ENCODE measurements around the gene MYO1B. TPM values are rescaled to one million over a fixed set of nuclear protein-coding genes. Genes with fewer than 3 reads are reported as not detected.

The MYO1B gene
- total RNA-seq, 1 donor, result 246 TPM

DNA sequence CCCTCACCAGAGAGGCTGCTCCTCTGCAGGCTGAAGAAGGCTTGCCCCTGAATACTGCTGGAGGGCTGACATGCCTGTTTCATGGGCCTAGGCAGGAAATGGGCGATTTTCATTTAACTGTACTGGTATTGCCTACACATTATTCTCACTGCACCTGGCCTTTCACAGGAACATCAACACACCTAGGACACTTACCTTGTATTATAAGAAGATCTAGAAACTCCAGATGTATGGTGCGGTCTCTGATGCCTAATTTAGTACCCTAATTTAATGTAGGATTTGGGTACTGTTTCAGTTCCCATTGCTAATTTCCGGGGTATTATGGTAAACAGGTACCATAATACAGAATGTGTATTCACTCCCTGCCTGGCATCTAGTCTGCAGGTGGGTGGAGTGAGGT lies 146.0 kb downstream of the MYO1B start:
- Histone ChIP-seq H3K4me1 (ENCODE audit: insufficient read depth, low read length) (peaks cover 20% of the 10 kb centered on the region), H3K36me3 (ENCODE audit: insufficient read depth, low read length) (peaks cover 89% of the 10 kb centered on the region), H4K20me1 (ENCODE audit: insufficient read depth, low read length) (no peaks in the 10 kb centered on the region), H3K9me3 (ENCODE audit: low read depth, low read length) (no peaks in the 10 kb centered on the region), H3K79me2 (ENCODE audit: insufficient read depth, low read length) (peaks cover 6% of the 10 kb centered on the region), H3K4me3 (ENCODE audit: insufficient read depth, low read length) (no peak overlapping the region), H3K27me3 (ENCODE audit: insufficient read depth, low read length) (no peaks in the 10 kb centered on the region), H2AFZ (ENCODE audit: low read length) (no peak overlapping the region), H3K27ac (ENCODE audit: low read depth, low read length) (no peak overlapping the region), H3K4me2 (ENCODE audit: insufficient read depth, low read length) (no peak overlapping the region)
- no peak for DNase-seq (ENCODE audit: insufficient read length, low spot score, missing footprints)
- TF ChIP-seq, protein P1, sequence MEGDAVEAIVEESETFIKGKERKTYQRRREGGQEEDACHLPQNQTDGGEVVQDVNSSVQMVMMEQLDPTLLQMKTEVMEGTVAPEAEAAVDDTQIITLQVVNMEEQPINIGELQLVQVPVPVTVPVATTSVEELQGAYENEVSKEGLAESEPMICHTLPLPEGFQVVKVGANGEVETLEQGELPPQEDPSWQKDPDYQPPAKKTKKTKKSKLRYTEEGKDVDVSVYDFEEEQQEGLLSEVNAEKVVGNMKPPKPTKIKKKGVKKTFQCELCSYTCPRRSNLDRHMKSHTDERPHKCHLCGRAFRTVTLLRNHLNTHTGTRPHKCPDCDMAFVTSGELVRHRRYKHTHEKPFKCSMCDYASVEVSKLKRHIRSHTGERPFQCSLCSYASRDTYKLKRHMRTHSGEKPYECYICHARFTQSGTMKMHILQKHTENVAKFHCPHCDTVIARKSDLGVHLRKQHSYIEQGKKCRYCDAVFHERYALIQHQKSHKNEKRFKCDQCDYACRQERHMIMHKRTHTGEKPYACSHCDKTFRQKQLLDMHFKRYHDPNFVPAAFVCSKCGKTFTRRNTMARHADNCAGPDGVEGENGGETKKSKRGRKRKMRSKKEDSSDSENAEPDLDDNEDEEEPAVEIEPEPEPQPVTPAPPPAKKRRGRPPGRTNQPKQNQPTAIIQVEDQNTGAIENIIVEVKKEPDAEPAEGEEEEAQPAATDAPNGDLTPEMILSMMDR (IDR thresholded peaks at IDR 0.05; ENCODE audit: extremely low read depth, low read depth, low read length), result no peak

DNA sequence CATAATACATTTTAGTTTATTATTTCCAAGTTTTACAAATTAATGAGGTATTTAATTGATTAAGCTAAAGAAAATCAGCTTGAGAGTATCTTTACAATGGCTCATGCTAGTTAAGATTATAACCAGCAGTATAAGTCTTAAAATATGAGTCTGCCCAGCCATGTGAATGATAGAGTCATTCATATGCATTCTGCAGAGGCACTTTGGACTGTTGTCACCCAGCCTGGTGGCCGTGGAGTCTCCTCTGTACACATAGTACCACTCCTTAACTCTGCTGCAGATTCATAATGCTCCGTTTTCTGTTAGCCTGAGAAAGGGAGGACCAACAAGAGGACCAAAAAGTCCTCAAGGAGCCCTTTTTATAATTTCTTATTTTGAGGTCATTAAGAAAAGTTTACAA lies 148.8 kb downstream of the MYO1B start:
- H3K9me3 ChIP-seq (ENCODE audit: low read depth, low read length), result no peaks in the 10 kb centered on the region
- TF ChIP-seq, protein P1 (IDR thresholded peaks at IDR 0.05; ENCODE audit: extremely low read depth, low read depth, low read length), result no peak
- H3K27me3 ChIP-seq (ENCODE audit: insufficient read depth, low read length), result no peaks in the 10 kb centered on the region
- no peaks in the 10 kb centered on the region for H4K20me1 ChIP-seq (ENCODE audit: insufficient read depth, low read length)
- no peak overlapping the region for H3K27ac ChIP-seq (ENCODE audit: low read depth, low read length)
- H3K79me2 ChIP-seq (ENCODE audit: insufficient read depth, low read length), result peaks cover 6% of the 10 kb centered on the region
- no peak for DNase-seq (ENCODE audit: insufficient read length, low spot score, missing footprints)
- H3K4me2 ChIP-seq (ENCODE audit: insufficient read depth, low read length), result no peak overlapping the region
- H3K36me3 ChIP-seq (ENCODE audit: insufficient read depth, low read length), result peaks cover 79% of the 10 kb centered on the region
- no peaks in the 10 kb centered on the region for H3K4me1 ChIP-seq (ENCODE audit: insufficient read depth, low read length)
- H2AFZ ChIP-seq (ENCODE audit: low read length), result no peak overlapping the region
- H3K4me3 ChIP-seq (ENCODE audit: insufficient read depth, low read length), result no peak overlapping the region

DNA sequence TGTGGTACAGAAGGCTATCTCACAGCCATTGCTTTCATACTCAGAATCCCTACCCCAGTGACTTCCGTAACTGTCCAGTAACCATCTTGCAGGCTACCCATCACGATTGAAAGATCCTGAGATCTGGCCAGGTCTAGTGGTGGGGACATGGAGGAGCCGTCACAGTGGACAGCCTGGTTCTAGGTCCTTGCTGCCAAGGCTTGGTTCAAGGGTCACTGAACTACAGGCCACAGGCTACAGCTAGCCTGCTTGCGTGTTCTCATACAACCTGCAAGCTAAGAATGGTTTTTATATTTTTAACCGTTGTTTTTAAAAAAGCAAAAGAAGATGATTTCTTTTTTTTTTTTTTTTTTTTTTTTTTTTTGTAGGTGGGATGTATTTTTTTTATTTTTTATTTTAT lies 151.6 kb downstream of the MYO1B start:
- no peak for DNase-seq (ENCODE audit: insufficient read length, low spot score, missing footprints)
- Histone ChIP-seq H3K27ac (ENCODE audit: low read depth, low read length) (no peak overlapping the region), H3K4me3 (ENCODE audit: insufficient read depth, low read length) (no peak overlapping the region), H2AFZ (ENCODE audit: low read length) (no peak overlapping the region), H3K4me1 (ENCODE audit: insufficient read depth, low read length) (peaks cover 17% of the 10 kb centered on the region), H3K79me2 (ENCODE audit: insufficient read depth, low read length) (peaks cover 3% of the 10 kb centered on the region), H3K9me3 (ENCODE audit: low read depth, low read length) (no peaks in the 10 kb centered on the region), H3K27me3 (ENCODE audit: insufficient read depth, low read length) (no peaks in the 10 kb centered on the region), H3K36me3 (ENCODE audit: insufficient read depth, low read length) (peaks cover 73% of the 10 kb centered on the region), H4K20me1 (ENCODE audit: insufficient read depth, low read length) (no peaks in the 10 kb centered on the region), H3K4me2 (ENCODE audit: insufficient read depth, low read length) (no peak overlapping the region)
- TF ChIP-seq, protein P1 (IDR thresholded peaks at IDR 0.05; ENCODE audit: extremely low read depth, low read depth, low read length), result no peak

DNA sequence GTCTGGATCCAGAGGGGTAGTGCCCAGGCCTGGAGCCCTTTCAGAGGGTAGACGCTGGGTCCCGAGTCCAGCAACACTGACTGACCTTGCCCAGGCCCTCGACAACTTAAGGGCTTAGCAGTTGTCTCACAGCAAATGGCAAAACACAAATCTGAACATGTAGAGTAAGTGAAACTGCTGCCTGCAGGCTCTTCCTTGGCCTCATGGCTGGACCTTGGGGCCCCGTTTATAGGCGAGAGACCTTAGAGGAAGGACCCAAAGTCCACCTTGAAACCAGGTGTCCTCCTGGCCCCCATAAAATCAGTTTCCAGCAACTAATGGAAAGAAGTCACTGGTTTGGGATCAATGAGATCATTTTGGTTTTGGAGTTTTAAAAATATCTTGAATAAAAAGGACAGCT lies 154.4 kb downstream of the MYO1B start:
- Histone ChIP-seq H3K4me1 (ENCODE audit: insufficient read depth, low read length) (peaks cover 35% of the 10 kb centered on the region), H3K79me2 (ENCODE audit: insufficient read depth, low read length) (peaks cover 9% of the 10 kb centered on the region), H3K36me3 (ENCODE audit: insufficient read depth, low read length) (peaks cover 67% of the 10 kb centered on the region), H3K27ac (ENCODE audit: low read depth, low read length) (peak overlapping the region; percentile 42), H3K4me3 (ENCODE audit: insufficient read depth, low read length) (no peak overlapping the region), H3K27me3 (ENCODE audit: insufficient read depth, low read length) (no peaks in the 10 kb centered on the region), H3K4me2 (ENCODE audit: insufficient read depth, low read length) (no peak overlapping the region), H4K20me1 (ENCODE audit: insufficient read depth, low read length) (no peaks in the 10 kb centered on the region), H2AFZ (ENCODE audit: low read length) (no peak overlapping the region), H3K9me3 (ENCODE audit: low read depth, low read length) (no peaks in the 10 kb centered on the region)
- no peak for DNase-seq (ENCODE audit: insufficient read length, low spot score, missing footprints)
- TF ChIP-seq, protein P1 (IDR thresholded peaks at IDR 0.05; ENCODE audit: extremely low read depth, low read depth, low read length), result no peak

Data from osteoblast (primary cell).